ENCODE measurements around the gene NOP9.

GRCh38 chr14:24308342-24309124 lies 8.9 kb downstream of the NOP9 start:
- no peak for TF ChIP-seq CTCF (IDR thresholded peaks at IDR 0.05)
- no peak for TF ChIP-seq EZH2 (IDR thresholded peaks at IDR 0.05)
- no peak for TF ChIP-seq EZH2phosphoT487 (IDR thresholded peaks at IDR 0.05)
